HG03565 (cell line): ENCODE results near the gene SHLD1.
A peak's percentile ranks its signal among the peaks of the same experiment; 100 is the strongest.

Source experiments
- ATAC-seq: cut with Tn5 transposase; IDR thresholded peaks from one replicate; pipeline ENCODE4 v1.9.1; 2021; ENCODE audit warnings: mild to moderate bottlenecking, moderate library complexity; ENCODE audit not compliant: unreplicated experiment

Gene SHLD1

DNA sequence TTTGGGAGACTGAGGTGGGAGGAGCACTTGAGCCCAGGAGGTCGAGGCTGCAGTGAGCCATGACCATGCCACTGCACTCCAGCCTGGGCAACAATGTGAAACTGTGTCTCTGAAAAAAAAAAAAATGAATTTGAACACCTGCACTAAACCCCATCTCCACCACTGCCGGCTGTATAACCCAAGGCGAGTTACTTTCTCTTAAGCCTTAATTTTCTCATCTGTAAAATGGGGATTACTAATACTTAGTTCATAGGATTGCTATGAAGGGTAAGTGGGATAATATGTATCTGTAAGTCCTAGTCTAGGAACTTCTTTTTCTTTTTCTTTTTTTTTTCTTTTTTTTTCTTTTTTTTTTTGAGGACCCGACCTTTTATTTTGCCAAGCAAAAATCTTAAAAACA is 61.5 kb downstream of the SHLD1 start:
- ATAC-seq, result no peak

DNA sequence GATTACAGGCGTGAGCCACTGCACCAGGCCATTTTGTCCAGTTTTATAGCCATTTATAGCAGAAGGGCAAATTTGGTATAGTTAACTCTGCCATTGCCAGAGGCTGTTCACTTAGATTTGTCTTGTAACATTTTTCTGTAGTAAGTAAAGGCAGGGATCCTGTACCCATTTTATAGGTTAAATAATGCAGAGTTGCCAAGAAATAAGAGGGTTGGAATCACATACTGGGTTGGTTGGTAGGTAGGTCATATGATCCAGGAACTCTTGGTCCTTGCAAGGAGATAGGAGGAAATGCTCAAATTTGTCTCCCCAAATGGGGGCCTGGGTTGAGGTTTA is 68.1 kb downstream of the SHLD1 start:
- ATAC-seq, result no peak

DNA sequence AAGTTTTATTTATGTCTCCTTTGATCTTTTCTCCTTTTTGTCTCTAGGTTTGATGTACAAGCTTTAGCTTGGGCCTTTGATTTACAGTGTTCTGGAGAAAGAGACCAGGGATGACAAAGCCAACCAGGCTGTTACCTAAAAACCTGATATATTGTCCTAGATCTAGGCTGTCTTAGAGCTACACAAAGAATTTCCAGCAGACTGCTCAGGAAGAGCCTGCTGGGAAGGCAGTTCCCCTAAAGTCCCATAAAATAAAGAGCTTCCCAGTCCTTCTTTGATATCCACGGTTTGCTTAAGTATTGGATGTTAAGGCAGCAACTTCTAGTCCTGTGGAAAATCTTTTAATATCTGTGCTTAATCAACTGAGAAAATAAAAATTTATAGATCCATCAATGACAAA is 70.5 kb downstream of the SHLD1 start:
- ATAC-seq, result no peak

DNA sequence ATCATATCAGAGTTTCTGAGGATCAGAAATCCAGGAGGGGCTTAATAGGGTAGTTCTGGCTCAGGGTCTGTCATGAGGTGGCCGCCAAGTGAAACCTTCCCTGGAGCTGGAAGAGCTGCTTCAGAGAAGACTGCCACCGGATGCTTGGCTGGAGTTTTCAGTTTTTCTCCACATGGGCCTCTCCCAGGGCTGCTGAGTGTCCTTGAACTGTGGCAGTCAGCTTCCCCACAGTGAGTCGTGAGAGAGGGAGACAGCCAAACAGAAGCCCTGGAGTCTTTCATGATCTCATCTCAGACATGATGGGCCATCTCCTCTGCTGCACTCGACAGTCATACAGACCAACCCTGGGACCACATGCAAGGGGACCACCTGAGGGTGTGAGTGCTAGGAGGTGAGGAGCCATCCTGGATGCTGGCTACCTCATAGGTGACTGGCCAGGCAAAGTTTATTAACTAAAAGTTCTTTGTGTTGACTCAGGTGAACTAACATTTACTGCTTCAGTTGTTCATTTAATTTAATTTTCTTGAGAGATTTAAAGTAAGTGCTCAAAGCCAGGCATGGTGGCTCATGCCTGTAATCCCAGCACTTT is 71.5 kb downstream of the SHLD1 start:
- ATAC-seq, result no peak

DNA sequence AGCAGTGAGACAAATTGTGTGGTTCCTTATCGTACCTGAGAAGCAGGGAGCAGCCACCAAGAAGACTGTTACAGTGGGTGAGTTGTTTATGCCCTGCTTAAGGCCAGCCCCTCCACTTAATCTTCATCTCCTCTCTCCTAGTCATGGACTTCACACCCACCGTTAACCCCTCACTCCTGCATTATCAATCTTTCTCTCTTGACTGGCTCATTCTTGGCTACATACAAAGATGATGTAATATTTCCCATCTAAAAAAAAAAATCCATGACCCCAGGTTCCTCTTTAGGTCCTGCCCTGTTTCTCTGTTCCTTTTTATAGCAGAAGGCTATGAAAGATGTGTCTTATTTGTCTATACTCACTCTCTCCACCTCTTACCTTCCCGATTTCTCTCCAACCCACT is 72.4 kb downstream of the SHLD1 start:
- no peak for ATAC-seq

DNA sequence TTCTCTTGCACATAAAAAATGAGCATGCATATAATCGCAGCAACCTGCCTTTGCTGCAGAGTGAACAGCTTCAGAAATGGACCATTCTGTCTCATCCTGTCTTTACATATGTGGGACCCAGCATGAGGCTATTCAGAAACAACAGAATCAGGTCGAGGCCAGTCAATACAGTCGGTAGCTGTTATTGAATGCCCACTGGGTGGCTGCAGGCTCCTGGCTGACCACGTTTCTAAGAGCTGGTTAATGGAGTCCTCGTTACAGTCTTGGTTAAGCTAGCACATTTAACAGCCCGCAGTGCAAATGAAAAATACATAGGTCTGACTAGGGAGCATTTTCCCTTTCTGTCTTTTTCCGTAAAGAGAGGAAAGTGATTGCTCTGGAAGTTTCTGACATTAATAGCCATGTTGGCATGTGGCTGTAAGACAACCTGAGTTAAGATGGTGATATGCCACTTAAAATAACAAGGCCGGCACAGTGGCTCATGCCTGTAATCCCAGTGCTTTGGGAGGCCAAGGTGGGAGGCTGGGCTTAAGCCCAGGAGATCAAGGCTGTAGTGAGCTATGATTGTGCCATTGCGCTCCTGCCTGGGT is 75.0 kb downstream of the SHLD1 start:
- ATAC-seq, result no peak

DNA sequence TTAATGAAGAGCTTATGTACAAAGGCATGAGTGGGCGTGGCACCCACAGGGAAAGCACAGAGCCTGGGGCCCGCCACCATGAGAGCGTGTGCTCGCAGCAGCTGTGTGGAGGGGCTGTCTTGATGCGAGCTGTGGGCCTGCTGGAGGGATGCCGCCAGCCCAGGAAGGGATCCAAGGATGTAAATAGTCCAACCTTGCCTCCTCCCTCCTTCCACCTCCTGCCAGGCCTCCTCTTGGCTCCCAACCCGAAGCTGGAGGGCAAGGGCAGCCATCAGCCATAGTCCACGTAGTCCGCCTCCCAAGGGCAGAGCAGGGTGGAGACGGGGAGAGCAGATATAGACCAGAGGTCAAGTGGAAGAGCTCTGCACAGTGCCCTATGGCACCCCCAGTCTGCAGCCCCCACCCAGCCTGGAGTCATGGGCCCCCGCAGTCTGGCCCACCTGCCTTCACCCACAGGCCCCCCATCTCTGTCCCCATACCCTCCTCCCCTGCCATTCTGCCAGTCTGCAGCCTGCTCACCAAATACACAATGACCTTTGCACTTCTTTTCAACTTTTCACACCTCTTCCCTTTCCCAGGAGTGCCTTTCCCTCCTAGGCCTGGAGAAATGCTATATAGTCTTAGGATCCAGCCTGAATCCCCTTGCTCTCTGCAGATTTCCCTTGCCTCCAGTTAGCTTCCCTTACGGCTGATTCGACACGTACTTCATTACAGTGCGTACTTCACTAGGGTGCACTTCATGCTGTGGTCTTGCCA is 77.1 kb downstream of the SHLD1 start:
- ATAC-seq, result no peak

DNA sequence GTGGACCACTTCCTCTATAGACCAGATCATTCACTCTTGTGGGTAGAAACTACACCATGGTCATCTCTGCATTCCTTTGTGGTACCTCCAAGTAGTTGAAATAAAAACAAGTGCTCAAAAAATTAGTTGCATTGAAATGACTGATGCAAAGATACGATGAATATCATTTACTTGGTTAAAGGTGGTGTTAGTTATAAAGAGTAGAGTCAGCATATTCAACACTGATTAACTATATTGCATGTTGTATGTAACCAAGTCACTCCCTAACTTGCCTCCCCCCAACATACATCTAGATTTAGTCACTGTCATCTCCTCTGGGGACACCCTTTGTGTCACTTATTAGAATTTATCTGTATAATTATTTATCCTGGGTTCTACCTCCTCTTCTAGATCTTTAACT is 77.7 kb downstream of the SHLD1 start:
- ATAC-seq, result no peak

DNA sequence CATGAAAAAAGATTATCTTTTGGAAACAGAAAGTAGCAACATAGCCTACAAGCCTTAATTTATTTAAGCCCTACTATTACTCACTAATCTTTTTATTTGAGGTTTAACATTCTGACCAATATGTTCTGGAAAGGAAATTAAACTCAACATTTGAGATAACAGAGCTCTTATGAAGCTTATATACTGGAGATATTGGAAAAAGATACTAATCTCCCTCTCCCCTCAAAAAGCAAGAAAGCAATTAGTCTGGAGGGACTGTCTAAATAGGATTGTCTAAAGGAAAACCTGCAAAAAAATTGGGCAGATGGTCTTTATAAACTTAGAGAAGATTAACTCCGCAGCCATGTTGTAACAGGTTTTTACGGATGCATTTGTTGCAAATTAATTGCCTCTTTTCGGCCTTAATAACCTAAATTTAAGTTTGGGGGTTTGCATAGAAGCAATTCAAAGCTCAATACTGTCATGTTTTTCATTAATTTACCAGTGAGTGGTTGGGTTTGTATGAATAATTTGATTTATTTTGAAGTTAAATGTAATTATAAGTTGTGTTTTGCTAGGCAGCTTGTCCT is 79.1 kb downstream of the SHLD1 start:
- ATAC-seq, result no peak

DNA sequence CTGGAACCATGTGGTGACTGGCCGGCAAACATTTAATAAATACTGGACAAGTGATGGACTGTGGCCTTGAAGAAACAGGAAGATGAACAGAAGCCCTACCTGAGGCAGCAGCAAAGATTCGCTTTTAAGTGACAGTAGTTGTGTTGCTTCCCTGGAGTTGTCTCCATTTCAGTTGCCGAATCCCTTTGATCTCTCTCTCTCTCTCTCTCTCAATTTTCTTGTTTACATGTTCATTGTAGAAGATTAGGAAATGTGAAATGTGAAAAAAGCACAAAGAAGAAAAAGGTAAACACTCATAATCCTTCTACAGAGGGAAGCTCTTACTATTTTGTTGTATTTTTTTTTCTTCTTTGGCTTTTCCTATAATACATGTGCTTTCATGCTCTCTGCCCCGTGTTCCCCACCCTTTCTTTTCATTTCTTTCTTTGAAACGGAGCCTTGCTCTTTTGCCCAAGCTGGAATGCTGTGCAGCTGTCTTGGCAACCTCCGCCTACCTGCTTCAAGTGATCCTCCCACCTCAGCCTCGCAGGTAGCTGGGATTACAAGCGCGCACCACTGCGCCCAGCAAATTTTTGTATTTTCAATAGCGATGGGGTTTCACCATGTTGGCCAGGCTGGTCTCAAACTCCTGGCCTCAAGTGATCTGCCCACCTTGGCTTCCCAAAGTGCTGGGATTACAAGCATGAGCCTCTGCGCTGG is 81.5 kb downstream of the SHLD1 start:
- no peak for ATAC-seq

DNA sequence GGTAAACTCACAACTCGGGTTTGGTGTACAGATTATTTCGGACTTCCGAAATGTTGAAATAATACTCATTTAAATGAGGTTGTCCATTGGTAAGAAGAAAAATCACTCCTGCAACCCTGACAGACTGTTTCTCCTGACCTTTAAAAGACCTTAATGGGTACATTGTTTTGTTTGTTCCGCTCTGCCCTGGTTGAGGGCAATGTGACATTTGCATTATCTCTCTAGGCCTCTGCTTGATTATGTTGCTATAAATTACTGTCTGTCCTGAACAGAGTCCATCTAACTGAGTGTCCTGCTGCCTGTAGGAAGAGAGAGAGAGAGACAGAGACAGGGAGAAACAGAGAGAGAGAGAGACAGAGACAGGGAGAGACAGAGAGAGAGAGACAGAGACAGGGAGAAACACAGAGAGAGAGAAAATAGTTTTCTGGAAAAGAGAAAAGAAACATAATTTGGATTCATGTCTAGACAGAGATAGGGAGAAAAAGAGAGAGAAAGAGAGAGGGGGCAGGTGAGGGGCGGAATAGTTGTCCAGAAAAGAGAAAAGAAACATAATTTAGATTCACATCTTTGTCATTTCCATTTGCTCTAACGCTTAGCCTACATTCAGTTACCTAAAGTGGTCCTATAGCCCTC is 83.2 kb downstream of the SHLD1 start:
- ATAC-seq, result no peak

DNA sequence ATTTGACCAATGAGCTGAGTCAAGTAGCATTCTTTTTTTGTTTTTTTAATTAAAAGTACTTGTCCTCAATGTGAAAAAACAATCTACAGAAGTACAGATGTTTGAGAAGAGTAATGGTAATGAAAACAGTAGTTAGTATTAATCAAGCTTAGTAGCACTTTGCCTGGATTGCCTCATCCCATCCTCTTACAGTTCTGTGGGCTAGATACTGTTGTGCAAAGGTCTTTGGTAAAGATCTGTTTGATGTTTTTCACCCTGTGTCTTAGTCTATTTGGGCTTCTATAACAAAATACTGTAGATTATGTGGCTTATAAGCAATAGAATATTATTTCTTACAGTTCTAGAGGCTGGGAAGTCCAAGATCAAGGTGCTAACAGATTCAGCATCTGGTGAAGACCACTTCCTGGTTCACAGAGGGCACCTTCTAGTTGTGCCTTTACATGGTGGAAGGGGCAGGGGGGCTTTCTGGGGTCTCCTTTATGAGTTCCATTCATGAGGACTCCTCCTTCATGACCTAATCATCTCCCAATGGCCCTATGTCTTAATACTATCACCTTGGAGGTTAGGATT is 84.3 kb downstream of the SHLD1 start:
- no peak for ATAC-seq

DNA sequence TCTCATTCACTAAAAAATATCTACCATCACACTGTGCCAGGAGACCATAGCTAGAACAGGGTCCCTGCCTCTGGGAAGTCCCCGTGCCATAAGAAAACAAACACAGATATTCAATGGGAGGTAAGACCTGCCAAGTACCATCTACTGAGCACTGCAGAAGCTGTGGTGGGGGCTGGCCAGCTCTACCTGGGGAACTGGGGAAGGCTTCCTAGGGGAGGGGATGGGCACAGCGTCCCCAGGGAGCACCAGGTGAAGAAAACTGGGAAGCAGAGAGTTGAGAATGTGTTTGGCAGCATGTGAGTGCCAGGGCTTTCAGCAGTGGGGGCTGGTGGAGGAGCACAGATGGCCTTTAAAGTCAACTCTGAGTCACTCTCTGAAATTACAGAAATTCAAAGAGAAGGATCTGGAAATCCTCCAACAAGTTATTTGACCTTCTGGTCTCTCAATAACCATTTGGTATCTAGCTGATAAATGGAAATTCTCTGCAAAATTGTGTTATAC is 85.2 kb downstream of the SHLD1 start:
- no peak for ATAC-seq

DNA sequence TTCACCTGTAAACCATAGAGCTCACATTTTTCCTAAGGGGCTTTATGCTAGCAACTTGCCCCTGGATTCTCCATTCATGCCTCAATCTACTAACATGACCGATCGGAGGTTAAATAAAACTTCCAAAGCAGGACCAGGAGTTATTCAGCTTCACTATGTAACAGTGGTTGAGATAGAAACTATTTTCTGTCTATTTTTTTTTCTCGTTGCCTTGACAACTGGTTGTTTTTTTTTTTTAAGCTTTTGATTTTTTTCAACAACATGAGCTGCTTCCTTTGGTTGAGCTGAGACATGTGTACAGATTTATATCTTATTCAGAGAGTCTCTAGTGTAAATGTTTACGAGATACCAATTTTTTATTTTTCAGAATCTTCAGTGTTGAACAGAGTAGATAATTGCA is 85.7 kb downstream of the SHLD1 start:
- no peak for ATAC-seq

DNA sequence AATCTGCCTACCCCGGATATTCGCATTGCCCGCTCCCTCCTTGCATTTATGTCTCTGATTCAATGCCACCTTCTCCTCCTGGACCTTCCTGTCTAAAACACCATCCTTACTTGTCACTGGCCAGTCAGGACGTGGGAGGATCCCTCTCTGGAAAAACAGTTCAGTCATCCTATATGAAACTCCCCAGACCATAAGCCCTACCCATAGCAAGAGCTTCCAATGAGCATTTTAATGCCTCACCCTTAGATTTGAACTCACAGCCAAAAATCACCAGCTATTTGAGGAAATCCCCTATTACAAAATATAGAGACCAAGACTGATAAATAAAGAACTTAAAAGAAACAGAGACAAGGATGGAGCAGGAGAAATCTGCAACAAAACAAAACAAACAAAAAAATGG is 86.4 kb downstream of the SHLD1 start:
- ATAC-seq, result no peak

DNA sequence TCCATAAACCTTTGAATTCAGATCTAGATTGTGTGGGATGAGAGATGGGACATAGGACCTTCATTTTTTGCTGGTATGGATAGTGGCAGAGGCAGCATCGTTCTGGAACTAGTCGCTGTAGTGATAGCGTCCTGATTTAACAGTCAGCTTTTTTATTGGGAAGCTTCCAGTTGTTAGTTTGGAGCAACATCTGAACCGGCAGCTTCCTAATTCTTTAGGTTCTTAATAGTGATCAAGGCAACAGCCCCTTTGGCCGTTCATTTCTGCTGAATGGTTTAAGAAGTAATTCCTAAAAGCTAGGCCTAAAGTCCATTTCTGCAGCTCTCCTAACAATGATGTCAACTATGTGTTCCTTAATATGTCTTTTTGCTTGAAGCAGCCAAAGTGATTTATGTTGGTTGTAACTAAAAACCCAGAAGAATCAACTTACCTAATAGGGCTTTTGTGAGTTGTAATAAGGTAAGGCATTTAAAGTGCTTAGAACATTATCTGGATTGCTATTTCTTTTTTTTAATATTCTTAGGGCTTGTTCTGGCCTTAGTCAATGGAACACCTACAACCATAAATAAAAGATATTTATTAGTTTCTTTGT is 90.3 kb downstream of the SHLD1 start:
- ATAC-seq, result no peak

DNA sequence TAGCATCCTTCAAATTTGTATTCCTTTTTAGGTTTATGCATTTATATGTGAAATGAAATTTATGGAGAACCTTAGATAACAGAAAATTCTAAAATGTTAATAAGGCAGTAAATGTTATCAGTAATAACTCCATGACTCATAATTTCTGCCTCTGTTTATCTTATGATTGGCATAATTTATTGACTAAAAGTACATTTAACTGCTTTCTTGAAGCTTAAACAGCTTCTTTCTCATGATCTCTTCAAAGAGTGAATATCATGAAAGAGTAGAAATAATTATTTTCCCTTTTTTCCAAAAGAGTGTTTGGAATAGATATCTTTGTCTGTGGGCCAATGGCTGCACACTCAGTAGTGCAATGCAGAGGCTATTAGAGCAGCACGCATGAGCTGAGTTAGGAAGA is 91.3 kb downstream of the SHLD1 start:
- no peak for ATAC-seq

DNA sequence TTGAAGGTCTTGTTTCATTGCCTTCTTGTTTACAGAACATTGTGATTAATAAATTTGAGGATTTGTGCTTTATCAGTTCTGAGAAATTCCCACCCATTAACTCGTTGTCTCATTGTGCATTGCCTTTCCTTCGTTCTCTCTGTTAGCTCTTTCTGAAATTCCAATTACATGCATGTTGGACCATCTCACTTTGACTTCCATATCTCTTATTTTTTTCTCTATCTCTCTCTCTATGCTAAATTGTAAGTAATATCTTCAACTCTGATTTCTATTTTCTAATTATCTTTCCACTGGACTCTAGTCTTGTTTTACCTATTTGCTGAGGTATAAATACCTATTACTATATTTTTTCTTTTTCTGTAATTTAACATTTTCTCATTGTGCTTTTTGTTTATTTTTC is 92.3 kb downstream of the SHLD1 start:
- no peak for ATAC-seq

DNA sequence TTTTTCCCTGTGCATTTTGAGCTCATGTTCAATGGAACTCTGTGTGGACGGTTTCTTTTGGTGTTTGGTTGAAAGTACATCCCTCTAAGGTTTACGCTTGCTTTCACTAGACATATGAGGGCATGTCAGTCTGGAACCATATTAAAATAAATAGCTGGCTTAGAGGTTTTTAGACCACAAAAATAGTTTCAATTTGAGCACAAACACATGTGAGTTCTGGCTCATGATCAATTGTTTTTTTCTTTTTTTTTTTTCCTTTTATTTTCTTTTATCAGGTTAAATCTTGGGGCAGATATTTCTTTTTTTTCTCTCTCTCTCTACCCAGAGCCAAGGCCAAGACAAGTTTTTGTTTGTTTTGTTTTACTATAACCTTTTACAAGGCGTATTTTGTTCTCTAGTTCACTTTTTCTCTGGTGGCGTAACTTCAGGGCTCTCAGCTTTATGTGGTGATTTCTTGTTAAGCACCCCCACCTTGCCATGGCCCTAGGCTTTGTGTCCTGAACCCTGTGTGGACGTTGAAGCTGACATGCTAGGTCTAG is 92.9 kb downstream of the SHLD1 start:
- peak; percentile 61 for ATAC-seq

DNA sequence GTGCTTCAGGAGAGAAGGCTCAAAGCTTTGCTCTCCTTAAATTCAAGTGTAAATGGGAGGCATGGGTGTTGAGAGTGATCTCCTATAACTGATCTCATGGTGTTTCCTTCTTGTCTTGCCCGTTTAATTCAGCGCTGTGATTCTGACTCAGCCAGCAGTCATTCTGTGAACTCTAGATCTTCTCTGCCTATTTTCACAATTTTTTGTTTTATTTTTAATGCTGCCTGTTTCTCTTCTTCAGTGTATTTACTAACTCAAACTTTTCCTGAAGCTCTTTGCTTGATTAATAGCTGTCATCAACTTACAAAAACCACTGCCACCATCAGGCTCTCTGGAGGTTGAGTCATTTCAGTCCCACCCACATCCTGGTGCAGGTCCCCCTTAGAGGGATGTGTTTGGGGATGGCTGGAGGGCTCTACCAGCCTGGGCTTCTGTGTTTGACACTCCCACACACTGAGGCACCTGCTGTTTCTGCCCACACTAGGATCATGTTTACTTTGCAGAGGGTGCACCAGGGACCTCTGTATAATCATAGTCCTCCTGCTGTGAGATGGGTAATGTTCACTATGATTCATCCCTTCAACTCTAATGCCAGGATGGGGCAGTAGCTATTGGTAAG is 94.0 kb downstream of the SHLD1 start:
- peak; percentile 61 for ATAC-seq
